Measurements from ENCODE around the gene MRPS22.

The MRPS22 gene

GRCh38 chr3:139301183-139301582 is 42.6 kb upstream of the MRPS22 start:
- H4K20me1 ChIP-seq (ENCODE audit: insufficient read depth, low read length): no peaks in the 10 kb centered on the region
- H3K9ac ChIP-seq (ENCODE audit: low read depth, low read length): no peak overlapping the region
- no peak overlapping the region for H3K4me3 ChIP-seq (ENCODE audit: low read depth in 1 of 2, low read length in 2 of 2)
- no peak for TF ChIP-seq EZH2 (IDR thresholded peaks at IDR 0.05; ENCODE audit: borderline replicate concordance, low read depth, low read length, severe bottlenecking)
- no peaks in the 10 kb centered on the region for H3K79me2 ChIP-seq (ENCODE audit: insufficient read depth, low read length)
- no peaks in the 10 kb centered on the region for H3K36me3 ChIP-seq (ENCODE audit: insufficient read depth, low read length)
- no peaks in the 10 kb centered on the region for H3K4me1 ChIP-seq (ENCODE audit: insufficient read depth, low read length)
- no peak for ATAC-seq (ENCODE audit: insufficient read depth, low read depth)
- H3K9me3 ChIP-seq (ENCODE audit: insufficient read depth, low read length, severe bottlenecking): no peaks in the 10 kb centered on the region
- H3K27ac ChIP-seq (ENCODE audit: low read length): no peak overlapping the region
- peaks cover 4% of the 10 kb centered on the region for H3K27me3 ChIP-seq (ENCODE audit: insufficient read depth, low read length, poor library complexity)
- DNase-seq: no peak
- no peak overlapping the region for H2AFZ ChIP-seq (ENCODE audit: low read depth, low read length)
- H3K4me2 ChIP-seq (ENCODE audit: insufficient read depth, low read length): no peak overlapping the region

GRCh38 chr3:139301654-139302053 is 42.2 kb upstream of the MRPS22 start:
- TF ChIP-seq CTCF (IDR thresholded peaks at IDR 0.05; ENCODE audit: borderline replicate concordance, extremely low read depth, low read length, poor library complexity, severe bottlenecking) (no peak), EZH2 (IDR thresholded peaks at IDR 0.05; ENCODE audit: borderline replicate concordance, low read depth, low read length, severe bottlenecking) (no peak)
- Histone ChIP-seq H4K20me1 (ENCODE audit: insufficient read depth, low read length) (no peaks in the 10 kb centered on the region), H2AFZ (ENCODE audit: low read depth, low read length) (no peak overlapping the region), H3K9ac (ENCODE audit: low read depth, low read length) (no peak overlapping the region), H3K4me1 (ENCODE audit: insufficient read depth, low read length) (no peaks in the 10 kb centered on the region), H3K4me3 (ENCODE audit: low read depth in 1 of 2, low read length in 2 of 2) (no peak overlapping the region), H3K79me2 (ENCODE audit: insufficient read depth, low read length) (no peaks in the 10 kb centered on the region), H3K9me3 (ENCODE audit: insufficient read depth, low read length, severe bottlenecking) (no peaks in the 10 kb centered on the region), H3K4me2 (ENCODE audit: insufficient read depth, low read length) (no peak overlapping the region), H3K36me3 (ENCODE audit: insufficient read depth, low read length) (no peaks in the 10 kb centered on the region), H3K27me3 (ENCODE audit: insufficient read depth, low read length, poor library complexity) (peaks cover 4% of the 10 kb centered on the region), H3K27ac (ENCODE audit: low read length) (no peak overlapping the region)
- ATAC-seq (ENCODE audit: insufficient read depth, low read depth) (no peak), DNase-seq (no peak)

GRCh38 chr3:139302084-139302800 is 41.6 kb upstream of the MRPS22 start:
- H3K79me2 ChIP-seq (ENCODE audit: insufficient read depth, low read length): no peaks in the 10 kb centered on the region
- H3K36me3 ChIP-seq (ENCODE audit: insufficient read depth, low read length): no peaks in the 10 kb centered on the region
- ATAC-seq (ENCODE audit: insufficient read depth, low read depth) (no peak; the same call in 2 of the 3 replicates), DNase-seq (no peak)
- H3K9me3 ChIP-seq (ENCODE audit: insufficient read depth, low read length, severe bottlenecking): no peaks in the 10 kb centered on the region
- H3K4me2 ChIP-seq (ENCODE audit: insufficient read depth, low read length): no peak overlapping the region
- H2AFZ ChIP-seq (ENCODE audit: low read depth, low read length): no peak overlapping the region
- peaks cover 4% of the 10 kb centered on the region for H3K27me3 ChIP-seq (ENCODE audit: insufficient read depth, low read length, poor library complexity)
- no peaks in the 10 kb centered on the region for H4K20me1 ChIP-seq (ENCODE audit: insufficient read depth, low read length)
- H3K4me3 ChIP-seq (ENCODE audit: low read depth in 1 of 2, low read length in 2 of 2): no peak overlapping the region
- H3K9ac ChIP-seq (ENCODE audit: low read depth, low read length): no peak overlapping the region
- H3K4me1 ChIP-seq (ENCODE audit: insufficient read depth, low read length): no peaks in the 10 kb centered on the region
- H3K27ac ChIP-seq (ENCODE audit: low read length): no peak overlapping the region
- TF ChIP-seq EZH2 (IDR thresholded peaks at IDR 0.05; ENCODE audit: borderline replicate concordance, low read depth, low read length, severe bottlenecking) (no peak), CTCF (IDR thresholded peaks at IDR 0.05; ENCODE audit: borderline replicate concordance, extremely low read depth, low read length, poor library complexity, severe bottlenecking) (no peak)

- Histone ChIP-seq H4K20me1 (ENCODE audit: insufficient read depth, low read length) (no peaks in the 10 kb centered on the region), H3K4me3 (ENCODE audit: low read depth in 1 of 2, low read length in 2 of 2) (no peak overlapping the region), H3K4me1 (ENCODE audit: insufficient read depth, low read length) (no peaks in the 10 kb centered on the region), H3K36me3 (ENCODE audit: insufficient read depth, low read length) (no peaks in the 10 kb centered on the region), H3K79me2 (ENCODE audit: insufficient read depth, low read length) (no peaks in the 10 kb centered on the region), H3K9me3 (ENCODE audit: insufficient read depth, low read length, severe bottlenecking) (no peaks in the 10 kb centered on the region), H2AFZ (ENCODE audit: low read depth, low read length) (no peak overlapping the region), H3K27me3 (ENCODE audit: insufficient read depth, low read length, poor library complexity) (peaks cover 4% of the 10 kb centered on the region), H3K4me2 (ENCODE audit: insufficient read depth, low read length) (no peak overlapping the region), H3K27ac (ENCODE audit: low read length) (no peak overlapping the region), H3K9ac (ENCODE audit: low read depth, low read length) (no peak overlapping the region)
- ATAC-seq (ENCODE audit: insufficient read depth, low read depth): no peak
- no peak for DNase-seq
- TF ChIP-seq EZH2 (IDR thresholded peaks at IDR 0.05; ENCODE audit: borderline replicate concordance, low read depth, low read length, severe bottlenecking) (no peak), CTCF (IDR thresholded peaks at IDR 0.05; ENCODE audit: borderline replicate concordance, extremely low read depth, low read length, poor library complexity, severe bottlenecking) (no peak)
Observed at GRCh38 chr3:139302801-139303113, 41.1 kb upstream of the MRPS22 start.

All from DND-41 (cell line).